Fibroblast of lung (primary cell): ENCODE results near the gene POLR3F.

ENCODE experiments used
- CTCF ChIP-seq, 2 donors: IDR thresholded peaks in 1 of 2; conservative IDR thresholded peaks in 1 of 2; 1 replicate in 1 of 2; 2 replicates in 1 of 2; pipeline ENCODE4 v1.5.1; 2011 to 2012; ENCODE audit warnings: low read length in 2 of 2, control low read depth in 1 of 2, inconsistent platforms in 1 of 2, low read depth in 1 of 2, mild to moderate bottlenecking in 1 of 2
- EZH2 ChIP-seq: IDR thresholded peaks from 2 replicates; pipeline ENCODE4 v1.5.1; 2012; ENCODE audit warnings: low read length, control low read depth, mild to moderate bottlenecking; ENCODE audit errors: missing control alignments

- TF ChIP-seq CTCF (conservative IDR thresholded peaks at IDR 0.05 in 1 of 2, IDR thresholded peaks at IDR 0.05 in 1 of 2; ENCODE audit: low read depth in 1 of 2, low read length in 2 of 2) (no peak), EZH2 (no peak)
Observed at GRCh38 chr20:18440403-18440802, 26.8 kb upstream of the POLR3F start.
